ENCODE data around the gene RACK1.

RACK1 gene

GRCh38 chr5:181203777-181204112 lies 40.0 kb downstream of the RACK1 start:
- H3K4me3 Mint-ChIP-seq, result peak overlapping the region; percentile 81
- peaks cover 37% of the 10 kb centered on the region for H3K27me3 Mint-ChIP-seq
- H3K4me1 Mint-ChIP-seq (ENCODE audit: low read depth), result peaks cover 41% of the 10 kb centered on the region
- H3K9me3 Mint-ChIP-seq, result no peaks in the 10 kb centered on the region
- H3K36me3 Mint-ChIP-seq (ENCODE audit: low read depth), result peaks cover 12% of the 10 kb centered on the region
- no peak overlapping the region for H3K27ac Mint-ChIP-seq

GRCh38 chr5:181203093-181203711 lies 40.5 kb downstream of the RACK1 start:
- H3K4me3 Mint-ChIP-seq, result peak overlapping the region; percentile 25
- H3K9me3 Mint-ChIP-seq, result no peaks in the 10 kb centered on the region
- H3K4me1 Mint-ChIP-seq (ENCODE audit: low read depth), result peaks cover 39% of the 10 kb centered on the region
- H3K27me3 Mint-ChIP-seq, result peaks cover 37% of the 10 kb centered on the region
- peaks cover 12% of the 10 kb centered on the region for H3K36me3 Mint-ChIP-seq (ENCODE audit: low read depth)
- no peak overlapping the region for H3K27ac Mint-ChIP-seq

GRCh38 chr5:181200816-181201215 lies 42.9 kb downstream of the RACK1 start:
- no peak overlapping the region for H3K27ac Mint-ChIP-seq
- H3K27me3 Mint-ChIP-seq, result peaks cover 21% of the 10 kb centered on the region
- no peak overlapping the region for H3K4me3 Mint-ChIP-seq
- H3K4me1 Mint-ChIP-seq (ENCODE audit: low read depth), result peaks cover 16% of the 10 kb centered on the region
- no peaks in the 10 kb centered on the region for H3K36me3 Mint-ChIP-seq (ENCODE audit: low read depth)
- H3K9me3 Mint-ChIP-seq, result no peaks in the 10 kb centered on the region

GRCh38 chr5:181199881-181200638 lies 43.6 kb downstream of the RACK1 start:
- no peaks in the 10 kb centered on the region for H3K36me3 Mint-ChIP-seq (ENCODE audit: low read depth)
- H3K4me3 Mint-ChIP-seq, result no peak overlapping the region
- no peaks in the 10 kb centered on the region for H3K9me3 Mint-ChIP-seq
- peaks cover 11% of the 10 kb centered on the region for H3K4me1 Mint-ChIP-seq (ENCODE audit: low read depth)
- peaks cover 16% of the 10 kb centered on the region for H3K27me3 Mint-ChIP-seq
- no peak overlapping the region for H3K27ac Mint-ChIP-seq

- H3K4me1 Mint-ChIP-seq (ENCODE audit: low read depth), result peaks cover 8% of the 10 kb centered on the region
- H3K27me3 Mint-ChIP-seq, result peaks cover 14% of the 10 kb centered on the region
- H3K36me3 Mint-ChIP-seq (ENCODE audit: low read depth), result no peaks in the 10 kb centered on the region
- H3K4me3 Mint-ChIP-seq, result no peak overlapping the region
- H3K27ac Mint-ChIP-seq, result no peak overlapping the region
- H3K9me3 Mint-ChIP-seq, result no peaks in the 10 kb centered on the region
Measured at GRCh38 chr5:181198905-181199519, 44.7 kb downstream of the RACK1 start.

DNA sequence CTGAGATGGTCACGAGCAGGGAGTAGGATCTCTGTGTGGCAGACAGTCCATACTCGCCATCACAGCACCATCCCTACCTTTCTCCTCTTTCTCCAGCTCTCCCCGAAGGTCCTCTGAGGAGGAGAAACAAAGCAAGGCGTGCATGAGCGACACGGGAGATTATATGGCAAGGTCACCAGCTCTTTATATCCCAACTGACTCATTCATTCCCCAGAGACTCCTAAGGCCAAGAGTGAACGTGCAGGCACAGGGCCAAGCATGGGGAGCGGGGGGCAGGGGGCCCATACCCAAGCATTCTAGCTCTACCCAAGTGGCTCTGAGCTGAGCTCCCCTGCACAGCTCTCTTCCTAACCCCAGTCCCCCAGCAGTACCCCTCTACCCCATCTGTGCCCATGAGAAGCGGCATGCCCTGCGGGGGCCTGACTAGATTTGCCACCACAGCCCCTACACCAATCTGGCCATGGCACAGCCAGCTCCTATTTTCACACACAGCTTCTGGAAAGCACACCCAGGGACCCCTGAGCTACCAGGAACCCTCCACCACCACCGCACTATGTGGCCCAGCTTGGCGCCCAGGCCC lies 45.5 kb downstream of the RACK1 start:
- Mint-ChIP-seq H3K9me3 (no peaks in the 10 kb centered on the region), H3K4me3 (no peak overlapping the region), H3K4me1 (ENCODE audit: low read depth) (peaks cover 6% of the 10 kb centered on the region), H3K36me3 (ENCODE audit: low read depth) (no peaks in the 10 kb centered on the region), H3K27ac (no peak overlapping the region), H3K27me3 (peaks cover 9% of the 10 kb centered on the region)

- H3K9me3 Mint-ChIP-seq, result no peaks in the 10 kb centered on the region
- peaks cover 7% of the 10 kb centered on the region for H3K27me3 Mint-ChIP-seq
- H3K36me3 Mint-ChIP-seq (ENCODE audit: low read depth), result no peaks in the 10 kb centered on the region
- H3K4me1 Mint-ChIP-seq (ENCODE audit: low read depth), result peaks cover 13% of the 10 kb centered on the region
- no peak overlapping the region for H3K27ac Mint-ChIP-seq
- no peak overlapping the region for H3K4me3 Mint-ChIP-seq
Measured at GRCh38 chr5:181197326-181197951, 46.3 kb downstream of the RACK1 start.

- Mint-ChIP-seq H3K4me1 (ENCODE audit: low read depth) (peaks cover 28% of the 10 kb centered on the region), H3K27me3 (peaks cover 6% of the 10 kb centered on the region), H3K9me3 (no peaks in the 10 kb centered on the region), H3K4me3 (no peak overlapping the region), H3K27ac (no peak overlapping the region), H3K36me3 (ENCODE audit: low read depth) (no peaks in the 10 kb centered on the region)
Measured at GRCh38 chr5:181195249-181195761, 48.4 kb downstream of the RACK1 start.

DNA sequence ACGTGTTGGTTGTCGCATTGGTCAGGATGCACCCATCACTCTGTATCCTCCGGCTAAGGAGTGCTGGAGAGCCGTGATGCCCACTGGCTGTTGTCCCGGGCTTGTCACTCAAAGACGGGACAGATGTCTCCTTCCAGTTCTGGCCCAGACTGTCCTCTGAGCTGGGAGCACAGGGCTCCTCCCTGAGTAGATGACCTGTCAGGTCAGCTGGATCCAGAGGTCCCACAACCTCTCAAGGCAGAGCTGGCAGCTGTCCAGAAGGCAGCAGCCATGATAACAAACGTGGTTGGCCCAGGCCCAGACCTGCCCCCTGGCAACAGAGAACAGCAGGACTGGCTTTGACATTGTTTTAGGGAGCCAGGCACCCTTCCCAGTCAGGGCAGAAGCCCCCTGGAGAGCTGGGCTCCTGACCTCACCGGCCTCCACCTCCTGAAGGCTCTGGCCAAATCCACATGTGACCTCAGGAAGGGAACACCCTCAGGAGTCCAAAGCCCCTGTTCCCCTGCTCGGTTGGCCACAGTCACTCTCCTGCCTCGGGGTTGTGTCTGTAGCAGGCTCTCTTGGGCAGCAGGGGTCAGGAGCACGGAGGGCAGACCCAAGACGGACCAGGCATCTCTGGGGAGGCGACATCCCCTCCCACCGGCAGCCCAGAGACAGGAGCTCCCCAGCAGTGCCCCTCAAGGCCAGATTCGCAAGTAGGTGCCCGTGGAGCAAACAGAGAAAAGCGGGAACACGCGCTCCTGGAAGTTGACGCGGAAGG lies 49.0 kb downstream of the RACK1 start:
- Mint-ChIP-seq H3K27me3 (peaks cover 4% of the 10 kb centered on the region), H3K27ac (no peak overlapping the region), H3K9me3 (no peaks in the 10 kb centered on the region), H3K36me3 (ENCODE audit: low read depth) (no peaks in the 10 kb centered on the region), H3K4me3 (no peak overlapping the region), H3K4me1 (ENCODE audit: low read depth) (peaks cover 34% of the 10 kb centered on the region)

- peaks cover 4% of the 10 kb centered on the region for H3K36me3 Mint-ChIP-seq (ENCODE audit: low read depth)
- H3K9me3 Mint-ChIP-seq, result no peaks in the 10 kb centered on the region
- H3K4me3 Mint-ChIP-seq, result no peak overlapping the region
- peaks cover 40% of the 10 kb centered on the region for H3K4me1 Mint-ChIP-seq (ENCODE audit: low read depth)
- H3K27ac Mint-ChIP-seq, result no peak overlapping the region
- peaks cover 7% of the 10 kb centered on the region for H3K27me3 Mint-ChIP-seq
Measured at GRCh38 chr5:181193656-181194055, 50.0 kb downstream of the RACK1 start.

- Mint-ChIP-seq H3K36me3 (ENCODE audit: low read depth) (peaks cover 13% of the 10 kb centered on the region), H3K9me3 (no peaks in the 10 kb centered on the region)
Measured at GRCh38 chr5:181192337-181193046, 51.2 kb downstream of the RACK1 start.

GRCh38 chr5:181191526-181192336 lies 52.0 kb downstream of the RACK1 start:
- H3K36me3 Mint-ChIP-seq (ENCODE audit: low read depth), result peaks cover 15% of the 10 kb centered on the region
- H3K4me1 Mint-ChIP-seq (ENCODE audit: low read depth), result peaks cover 57% of the 10 kb centered on the region
- no peaks in the 10 kb centered on the region for H3K9me3 Mint-ChIP-seq
- H3K27ac Mint-ChIP-seq, result peak overlapping the region; percentile 99
- peaks cover 12% of the 10 kb centered on the region for H3K27me3 Mint-ChIP-seq
- peak overlapping the region; percentile 95 for H3K4me3 Mint-ChIP-seq

More at GRCh38 chr5:181192337-181193046, 51.2 kb downstream of the RACK1 start:
- peak overlapping the region; percentile 95 for H3K4me3 Mint-ChIP-seq
- peaks cover 12% of the 10 kb centered on the region for H3K27me3 Mint-ChIP-seq
- peaks cover 52% of the 10 kb centered on the region for H3K4me1 Mint-ChIP-seq (ENCODE audit: low read depth)
- H3K27ac Mint-ChIP-seq, result peak overlapping the region; percentile 99

All from stimulated activated naive CD8-positive, alpha-beta T cell treated with anti-CD3 and anti-CD28 coated beads, Interleukin-15, Interleukin-2, amounts not matched to agents 100 ng/mL and 50 ng/mL, for 24 hours (primary cell).